ENCODE measurements around the gene GPC3.
"Not testable (repeated sequence)": the region's sequence is repeated elsewhere in the genome, so short reads cannot be mapped to it uniquely, and the experiment has no call there.

The GPC3 gene

GRCh38 chrX:133905305-133905704 is 80.1 kb downstream of the GPC3 start:
- Histone ChIP-seq H3K27me3 (replicated peaks in 2 of 5; ENCODE audit: control insufficient read depth in 4 of 5, insufficient read depth in 5 of 5, low read length in 4 of 5) (peaks cover 0 to 6% (median 0%) of the 10 kb centered on the region in 5 experiments), H3K4me1 (ENCODE audit: control extremely low read depth in 1 of 4, control insufficient read depth in 4 of 4, insufficient read depth in 4 of 4, low read length in 3 of 4) (no peaks in the 10 kb centered on the region), H3K9me3 (ENCODE audit: control extremely low read depth in 1 of 5, control insufficient read depth in 4 of 5, insufficient read depth in 2 of 5, low read depth in 1 of 5, low read length in 4 of 5) (no peaks in the 10 kb centered on the region), H3K4me3 (ENCODE audit: control insufficient read depth in 1 of 7, extremely low read depth in 1 of 7, insufficient read depth in 4 of 7, low read depth in 2 of 7, low read length in 6 of 7) (no peak overlapping the region), H3K27ac (ENCODE audit: insufficient read depth in 1 of 2, low read depth in 1 of 2, low read length in 2 of 2, poor library complexity in 1 of 2, severe bottlenecking in 2 of 2) (no peak overlapping the region), H3K36me3 (ENCODE audit: control insufficient read depth in 4 of 4, insufficient read depth in 4 of 4, low read length in 3 of 4) (no peaks in the 10 kb centered on the region)
- ChIA-PET POLR2A (no interaction called here), CTCF (no interaction called here)
- no peak for DNase-seq
- 75% methylated on average over 1 of the region's 3 CpGs for WGBS (ENCODE audit: insufficient coverage)

- ChIA-PET POLR2A (no interaction called here), CTCF (no interaction called here)
- Histone ChIP-seq H3K4me1 (ENCODE audit: control extremely low read depth in 1 of 4, control insufficient read depth in 4 of 4, insufficient read depth in 4 of 4, low read length in 3 of 4) (no peaks in the 10 kb centered on the region), H3K4me3 (ENCODE audit: control insufficient read depth in 1 of 7, extremely low read depth in 1 of 7, insufficient read depth in 4 of 7, low read depth in 2 of 7, low read length in 6 of 7) (no peak overlapping the region), H3K27ac (ENCODE audit: insufficient read depth in 1 of 2, low read depth in 1 of 2, low read length in 2 of 2, poor library complexity in 1 of 2, severe bottlenecking in 2 of 2) (no peak overlapping the region), H3K27me3 (replicated peaks in 2 of 5; ENCODE audit: control insufficient read depth in 4 of 5, insufficient read depth in 5 of 5, low read length in 4 of 5) (no peaks in the 10 kb centered on the region), H3K9me3 (ENCODE audit: control extremely low read depth in 1 of 5, control insufficient read depth in 4 of 5, insufficient read depth in 2 of 5, low read depth in 1 of 5, low read length in 4 of 5) (no peaks in the 10 kb centered on the region), H3K36me3 (ENCODE audit: control insufficient read depth in 4 of 4, insufficient read depth in 4 of 4, low read length in 3 of 4) (no peaks in the 10 kb centered on the region)
- no peak for DNase-seq
- WGBS (ENCODE audit: insufficient coverage), result no CpG with 5 or more reads among the region's 4 CpGs
Measured at GRCh38 chrX:133897593-133898163, 87.7 kb downstream of the GPC3 start.

- no peak for DNase-seq
- Histone ChIP-seq H3K4me1 (ENCODE audit: control extremely low read depth in 1 of 4, control insufficient read depth in 4 of 4, insufficient read depth in 4 of 4, low read length in 3 of 4) (no peaks in the 10 kb centered on the region), H3K9me3 (ENCODE audit: control extremely low read depth in 1 of 5, control insufficient read depth in 4 of 5, insufficient read depth in 2 of 5, low read depth in 1 of 5, low read length in 4 of 5) (no peaks in the 10 kb centered on the region), H3K27me3 (replicated peaks in 2 of 5; ENCODE audit: control insufficient read depth in 4 of 5, insufficient read depth in 5 of 5, low read length in 4 of 5) (no peaks in the 10 kb centered on the region), H3K4me3 (ENCODE audit: control insufficient read depth in 1 of 7, extremely low read depth in 1 of 7, insufficient read depth in 4 of 7, low read depth in 2 of 7, low read length in 6 of 7) (no peak overlapping the region), H3K27ac (ENCODE audit: insufficient read depth in 1 of 2, low read depth in 1 of 2, low read length in 2 of 2, poor library complexity in 1 of 2, severe bottlenecking in 2 of 2) (no peak overlapping the region), H3K36me3 (ENCODE audit: control insufficient read depth in 4 of 4, insufficient read depth in 4 of 4, low read length in 3 of 4) (no peaks in the 10 kb centered on the region)
- WGBS (ENCODE audit: insufficient coverage), result no CpG with 5 or more reads among the region's 2 CpGs
- POLR2A ChIA-PET, result no interaction called here
- CTCF ChIA-PET, result no interaction called here
Measured at GRCh38 chrX:133892337-133892736, 93.1 kb downstream of the GPC3 start.

DNA sequence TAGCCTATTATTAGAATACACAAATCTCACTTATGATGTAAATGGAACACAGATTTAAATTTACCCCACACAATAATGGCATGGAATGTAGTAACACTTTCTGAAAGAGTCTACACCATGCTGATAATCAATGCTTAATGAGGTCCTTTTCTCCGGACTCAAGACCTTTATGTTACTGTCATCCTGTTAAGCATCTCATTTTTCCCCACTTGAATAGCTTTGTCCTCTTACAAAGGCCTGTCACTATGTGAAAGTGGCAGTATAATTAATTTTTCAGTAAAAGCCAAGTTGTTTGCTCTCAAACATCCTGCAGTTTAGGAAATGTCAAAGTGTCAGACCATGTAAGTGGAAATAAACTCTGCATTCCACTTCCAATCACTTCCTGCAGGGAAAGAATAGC is 96.4 kb downstream of the GPC3 start:
- 100% methylated on average over 1 of the region's 1 CpG for WGBS (ENCODE audit: insufficient coverage)
- POLR2A ChIA-PET, result no interaction called here

GRCh38 chrX:133888084-133888483 is 97.3 kb downstream of the GPC3 start:
- CTCF ChIA-PET; H3K9me3 ChIP-seq (ENCODE audit: control extremely low read depth in 1 of 5, control insufficient read depth in 4 of 5, insufficient read depth in 2 of 5, low read depth in 1 of 5, low read length in 4 of 5); H3K4me3 ChIP-seq (ENCODE audit: control insufficient read depth in 1 of 7, extremely low read depth in 1 of 7, insufficient read depth in 4 of 7, low read depth in 2 of 7, low read length in 6 of 7); H3K36me3 ChIP-seq (ENCODE audit: control insufficient read depth in 4 of 4, insufficient read depth in 4 of 4, low read length in 3 of 4); H3K4me1 ChIP-seq (ENCODE audit: control extremely low read depth in 1 of 4, control insufficient read depth in 4 of 4, insufficient read depth in 4 of 4, low read length in 3 of 4); POLR2A ChIA-PET; DNase-seq; H3K27ac ChIP-seq (ENCODE audit: insufficient read depth in 1 of 2, low read depth in 1 of 2, low read length in 2 of 2, poor library complexity in 1 of 2, severe bottlenecking in 2 of 2); H3K27me3 ChIP-seq (replicated peaks in 2 of 5; ENCODE audit: control insufficient read depth in 4 of 5, insufficient read depth in 5 of 5, low read length in 4 of 5): not testable (repeated sequence)
- no CpG with 5 or more reads among the region's 3 CpGs for WGBS (ENCODE audit: insufficient coverage)

More for the DNA sequence above, 96.4 kb downstream of the GPC3 start:
- Histone ChIP-seq H3K27ac (ENCODE audit: insufficient read depth in 1 of 2, low read depth in 1 of 2, low read length in 2 of 2, poor library complexity in 1 of 2, severe bottlenecking in 2 of 2) (no peak overlapping the region), H3K4me1 (ENCODE audit: control extremely low read depth in 1 of 4, control insufficient read depth in 4 of 4, insufficient read depth in 4 of 4, low read length in 3 of 4) (no peaks in the 10 kb centered on the region), H3K27me3 (replicated peaks in 2 of 5; ENCODE audit: control insufficient read depth in 4 of 5, insufficient read depth in 5 of 5, low read length in 4 of 5) (no peaks in the 10 kb centered on the region), H3K9me3 (ENCODE audit: control extremely low read depth in 1 of 5, control insufficient read depth in 4 of 5, insufficient read depth in 2 of 5, low read depth in 1 of 5, low read length in 4 of 5) (no peaks in the 10 kb centered on the region), H3K36me3 (ENCODE audit: control insufficient read depth in 4 of 4, insufficient read depth in 4 of 4, low read length in 3 of 4) (no peaks in the 10 kb centered on the region), H3K4me3 (ENCODE audit: control insufficient read depth in 1 of 7, extremely low read depth in 1 of 7, insufficient read depth in 4 of 7, low read depth in 2 of 7, low read length in 6 of 7) (no peak overlapping the region)
- CTCF ChIA-PET, result no interaction called here
- no peak for DNase-seq

DNA sequence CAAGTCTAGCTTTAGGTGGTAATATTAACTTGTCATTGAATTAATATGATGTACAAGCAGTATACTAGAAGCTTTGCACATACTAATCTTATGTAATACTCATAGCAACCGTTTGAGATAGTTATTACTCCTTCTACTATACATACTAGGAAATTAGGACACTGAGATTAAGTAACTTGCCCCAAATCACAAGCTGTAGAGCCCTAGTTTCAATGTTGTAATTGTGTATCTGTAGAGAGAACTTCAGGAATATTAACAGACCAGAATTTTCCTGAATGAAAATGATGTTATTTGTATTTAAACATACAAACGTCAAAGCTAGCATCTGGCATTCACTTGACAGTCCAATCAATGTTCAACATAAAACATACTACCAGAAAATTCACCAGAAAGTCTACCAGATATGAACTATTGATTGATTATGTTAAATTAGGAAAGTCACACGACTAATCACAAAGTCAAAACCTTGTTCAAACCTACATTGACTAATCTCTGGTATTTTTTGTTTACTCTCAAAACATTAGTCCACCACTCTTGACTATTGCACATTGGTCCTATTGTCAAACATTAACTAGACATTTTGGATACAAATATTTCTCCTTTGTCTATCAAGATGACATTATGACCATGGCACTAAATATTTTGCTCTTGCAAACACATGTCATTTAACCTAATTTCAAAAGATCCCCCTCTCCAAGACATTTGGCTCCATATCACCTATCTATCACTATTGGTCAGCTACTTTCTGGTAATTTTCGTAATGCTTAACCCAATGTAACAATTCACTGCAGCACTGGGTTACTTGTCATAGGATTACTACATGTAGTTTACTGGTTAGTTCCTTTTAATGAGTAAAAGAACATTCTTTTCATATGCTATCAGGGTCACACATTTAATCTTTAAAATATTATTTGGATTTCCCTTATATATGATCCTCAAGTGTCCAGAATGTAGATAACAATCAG is 100.7 kb downstream of the GPC3 start:
- ChIA-PET POLR2A (no interaction called here), CTCF (no interaction called here)
- no peak for DNase-seq
- Histone ChIP-seq H3K27me3 (replicated peaks in 2 of 5; ENCODE audit: control insufficient read depth in 4 of 5, insufficient read depth in 5 of 5, low read length in 4 of 5) (peaks cover 0 to 2% (median 0%) of the 10 kb centered on the region in 5 experiments), H3K36me3 (ENCODE audit: control insufficient read depth in 4 of 4, insufficient read depth in 4 of 4, low read length in 3 of 4) (no peaks in the 10 kb centered on the region), H3K4me1 (ENCODE audit: control extremely low read depth in 1 of 4, control insufficient read depth in 4 of 4, insufficient read depth in 4 of 4, low read length in 3 of 4) (no peaks in the 10 kb centered on the region), H3K4me3 (ENCODE audit: control insufficient read depth in 1 of 7, extremely low read depth in 1 of 7, insufficient read depth in 4 of 7, low read depth in 2 of 7, low read length in 6 of 7) (no peak overlapping the region), H3K9me3 (ENCODE audit: control extremely low read depth in 1 of 5, control insufficient read depth in 4 of 5, insufficient read depth in 2 of 5, low read depth in 1 of 5, low read length in 4 of 5) (no peaks in the 10 kb centered on the region), H3K27ac (ENCODE audit: insufficient read depth in 1 of 2, low read depth in 1 of 2, low read length in 2 of 2, poor library complexity in 1 of 2, severe bottlenecking in 2 of 2) (no peak overlapping the region)
- 67% methylated on average over 1 of the region's 4 CpGs for WGBS (ENCODE audit: insufficient coverage)

DNA sequence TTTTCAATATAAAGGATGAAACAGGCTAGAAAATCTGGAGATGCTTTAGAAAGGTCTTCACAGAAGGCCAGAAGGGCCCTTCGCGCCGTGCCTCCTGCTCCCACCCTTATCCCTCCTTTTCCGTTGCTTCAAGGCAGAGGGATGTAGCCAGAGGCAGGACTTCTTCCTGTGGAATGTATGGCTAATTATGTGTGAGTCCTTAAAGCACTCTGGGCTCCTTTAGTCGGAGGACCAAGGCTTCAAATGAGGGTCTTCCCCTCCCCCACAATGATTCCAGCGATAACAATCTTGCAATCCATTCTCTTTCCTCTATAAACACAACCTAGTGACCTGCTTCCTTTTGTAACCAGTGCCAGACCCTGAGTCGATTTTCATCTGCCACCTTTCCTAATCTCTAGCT is 103.5 kb downstream of the GPC3 start:
- H3K36me3 ChIP-seq (ENCODE audit: control insufficient read depth in 4 of 4, insufficient read depth in 4 of 4, low read length in 3 of 4), result no peaks in the 10 kb centered on the region
- POLR2A ChIA-PET, result no interaction called here
- CTCF ChIA-PET, result no interaction called here
- WGBS (ENCODE audit: insufficient coverage), result 57% methylated on average over 4 of the region's 7 CpGs
- no peak overlapping the region for H3K27ac ChIP-seq (ENCODE audit: insufficient read depth in 1 of 2, low read depth in 1 of 2, low read length in 2 of 2, poor library complexity in 1 of 2, severe bottlenecking in 2 of 2)
- no peaks in the 10 kb centered on the region for H3K9me3 ChIP-seq (ENCODE audit: control extremely low read depth in 1 of 5, control insufficient read depth in 4 of 5, insufficient read depth in 2 of 5, low read depth in 1 of 5, low read length in 4 of 5)
- H3K4me3 ChIP-seq (ENCODE audit: control insufficient read depth in 1 of 7, extremely low read depth in 1 of 7, insufficient read depth in 4 of 7, low read depth in 2 of 7, low read length in 6 of 7), result no peak overlapping the region
- H3K4me1 ChIP-seq (ENCODE audit: control extremely low read depth in 1 of 4, control insufficient read depth in 4 of 4, insufficient read depth in 4 of 4, low read length in 3 of 4), result no peaks in the 10 kb centered on the region
- H3K27me3 ChIP-seq (replicated peaks in 2 of 5; ENCODE audit: control insufficient read depth in 4 of 5, insufficient read depth in 5 of 5, low read length in 4 of 5), result peaks cover 0 to 2% (median 0%) of the 10 kb centered on the region in 5 experiments
- DNase-seq, result no peak

All from common myeloid progenitor, CD34-positive (primary cell).